Neural progenitor cell (in vitro differentiated cells): ENCODE data around the gene PRDM11. TPM values are rescaled to one million over a fixed set of nuclear protein-coding genes. Genes with fewer than 3 reads are reported as not detected.

Experiments
- DNase-seq: peaks from one replicate; pipeline ENCODE4 v3.0.0-alpha.2; 2016; ENCODE audit warnings: low spot score
- H2AFZ ChIP-seq: fragments of 200-600 bp; sonication (generic); replicated peaks from 2 replicates; pipeline ENCODE4 v1.6.1; 2016; ENCODE audit warnings: antibody characterized with exemption
- H3F3A ChIP-seq: fragments of 200-600 bp; sonication (generic); 2 replicates; pipeline ENCODE4 v1.6.1; 2016; ENCODE audit warnings: antibody characterized with exemption, low read depth
- H3K27ac ChIP-seq: fragments of 200-600 bp; sonication (generic); 2 replicates; pipeline ENCODE4 v1.5.1; 2016; ENCODE audit warnings: mild to moderate bottlenecking
- H3K27me3 ChIP-seq: fragments of 200-600 bp; sonication (generic); 2 replicates; pipeline ENCODE4 v1.6.1; 2016; ENCODE audit warnings: mild to moderate bottlenecking, moderate library complexity
- H3K36me3 ChIP-seq: fragments of 200-600 bp; sonication (generic); 2 replicates; pipeline ENCODE4 v1.5.1; 2016
- H3K4me1 ChIP-seq: fragments of 200-600 bp; sonication (generic); 2 replicates; pipeline ENCODE4 v1.6.1; 2016; ENCODE audit warnings: mixed run types
- H3K4me2 ChIP-seq: fragments of 200-600 bp; sonication (generic); 2 replicates; pipeline ENCODE4 v1.6.1; 2016
- H3K4me3 ChIP-seq: fragments of 200-600 bp; sonication (generic); 2 replicates; pipeline ENCODE4 v1.5.1; 2016
- H3K79me2 ChIP-seq: fragments of 200-600 bp; sonication (generic); 2 replicates; pipeline ENCODE4 v1.6.1; 2016; ENCODE audit warnings: low read depth
- H3K9ac ChIP-seq: fragments of 200-600 bp; sonication (generic); 2 replicates; pipeline ENCODE4 v1.6.1; 2016
- H3K9me3 ChIP-seq: fragments of 200-600 bp; sonication (generic); 2 replicates; pipeline ENCODE4 v1.5.1; 2016; ENCODE audit warnings: low read depth
- H4K20me1 ChIP-seq: fragments of 200-600 bp; sonication (generic); 2 replicates; pipeline ENCODE4 v1.6.1; 2016; ENCODE audit warnings: low read depth
- H3K27ac Mint-ChIP-seq: 3 replicates; pipeline ENCODE4 v1.8.0; 2021; ENCODE audit warnings: mixed read lengths
- H3K27me3 Mint-ChIP-seq: 2 replicates; pipeline ENCODE4 v1.8.0; 2022; ENCODE audit warnings: low read depth, mild to moderate bottlenecking, inconsistent platforms, moderate library complexity, mixed read lengths; ENCODE audit not compliant: insufficient read depth
- H3K36me3 Mint-ChIP-seq: 3 replicates; pipeline ENCODE4 v1.8.0; 2021; ENCODE audit warnings: mixed read lengths
- H3K4me1 Mint-ChIP-seq: 3 replicates; pipeline ENCODE4 v1.8.0; 2021; ENCODE audit warnings: mixed read lengths
- H3K4me3 Mint-ChIP-seq: 3 replicates; pipeline ENCODE4 v1.8.0; 2021; ENCODE audit warnings: mild to moderate bottlenecking, moderate library complexity, mixed read lengths
- H3K9me3 Mint-ChIP-seq: 3 replicates; pipeline ENCODE4 v1.8.0; 2020; ENCODE audit warnings: mixed read lengths
- CTCF ChIP-seq: fragments of 200-600 bp; sonication (generic); IDR thresholded peaks from 2 replicates; pipeline ENCODE4 v1.5.1; 2017; ENCODE audit warnings: antibody characterized with exemption, mild to moderate bottlenecking
- EZH2 ChIP-seq: fragments of 200-600 bp; sonication (generic); IDR thresholded peaks from 2 replicates; pipeline ENCODE4 v1.6.1; 2017; ENCODE audit warnings: antibody characterized with exemption, mild to moderate bottlenecking, moderate library complexity
- EZH2phosphoT487 ChIP-seq: fragments of 200-600 bp; sonication (generic); IDR thresholded peaks from 2 replicates; pipeline ENCODE4 v1.6.1; 2017; ENCODE audit warnings: antibody characterized with exemption
- total RNA-seq: library from RNA; depleted of rRNA; stranded (reverse); fragments of >200 nt; gene quantifications from 2 replicates; pipeline ENCODE4 v1.2.3, GENCODE V29; 2015; ENCODE audit warnings: low replicate concordance

Gene PRDM11
- total RNA-seq, 1 donor from 2014 or later = 1.8 TPM

- Mint-ChIP-seq H3K36me3 (no peaks in the 10 kb centered on the region), H3K4me1 (peaks cover 13% of the 10 kb centered on the region), H3K27me3 (peaks cover 16% of the 10 kb centered on the region), H3K27ac (no peak overlapping the region), H3K9me3 (no peaks in the 10 kb centered on the region), H3K4me3 (no peak overlapping the region)
- no peak overlapping the region for H3K4me3 ChIP-seq
- H3K4me1 ChIP-seq = peaks cover 2% of the 10 kb centered on the region
- H3K9ac ChIP-seq = no peak overlapping the region
- H3K27ac ChIP-seq = no peak overlapping the region
- H4K20me1 ChIP-seq = no peaks in the 10 kb centered on the region
- no peak for TF ChIP-seq EZH2
- TF ChIP-seq EZH2phosphoT487 = no peak
- no peak for TF ChIP-seq CTCF
- H3K36me3 ChIP-seq = no peaks in the 10 kb centered on the region
- H3F3A ChIP-seq = no peaks in the 10 kb centered on the region
- no peaks in the 10 kb centered on the region for H3K79me2 ChIP-seq
- H3K4me2 ChIP-seq = no peak overlapping the region
- no peak overlapping the region for H2AFZ ChIP-seq
- H3K27me3 ChIP-seq = no peaks in the 10 kb centered on the region
- no peaks in the 10 kb centered on the region for H3K9me3 ChIP-seq
- peak; percentile 47 for DNase-seq
Measured at GRCh38 chr11:45100339-45100738, 46.1 kb upstream of the PRDM11 start.

GRCh38 chr11:45102361-45102809, 44.1 kb upstream of the PRDM11 start:
- Histone ChIP-seq H3K79me2 (no peaks in the 10 kb centered on the region), H2AFZ (no peak overlapping the region), H3K4me3 (no peak overlapping the region), H3K36me3 (no peaks in the 10 kb centered on the region), H3K9ac (no peak overlapping the region), H3K27ac (no peak overlapping the region), H3K4me1 (no peaks in the 10 kb centered on the region), H3K27me3 (no peaks in the 10 kb centered on the region), H3K4me2 (no peak overlapping the region), H4K20me1 (no peaks in the 10 kb centered on the region), H3F3A (no peaks in the 10 kb centered on the region), H3K9me3 (no peaks in the 10 kb centered on the region)
- Mint-ChIP-seq H3K4me1 (peaks cover 7% of the 10 kb centered on the region), H3K27me3 (peaks cover 22% of the 10 kb centered on the region), H3K36me3 (no peaks in the 10 kb centered on the region), H3K4me3 (no peak overlapping the region), H3K27ac (no peak overlapping the region), H3K9me3 (no peaks in the 10 kb centered on the region)
- no peak for DNase-seq
- TF ChIP-seq CTCF = no peak
- no peak for TF ChIP-seq EZH2
- no peak for TF ChIP-seq EZH2phosphoT487

- peak; percentile 82 for DNase-seq
- no peaks in the 10 kb centered on the region for H3K36me3 Mint-ChIP-seq
- no peaks in the 10 kb centered on the region for H3F3A ChIP-seq
- no peaks in the 10 kb centered on the region for H3K9me3 ChIP-seq
- H2AFZ ChIP-seq = no peak overlapping the region
- no peaks in the 10 kb centered on the region for H3K79me2 ChIP-seq
- H3K27me3 ChIP-seq = no peaks in the 10 kb centered on the region
- no peak overlapping the region for H3K4me3 Mint-ChIP-seq
- H4K20me1 ChIP-seq = no peaks in the 10 kb centered on the region
- no peak overlapping the region for H3K9ac ChIP-seq
- H3K27ac ChIP-seq = no peak overlapping the region
- no peak overlapping the region for H3K27ac Mint-ChIP-seq
- H3K9me3 Mint-ChIP-seq = no peaks in the 10 kb centered on the region
- no peaks in the 10 kb centered on the region for H3K4me1 ChIP-seq
- peaks cover 17% of the 10 kb centered on the region for H3K27me3 Mint-ChIP-seq
- H3K4me2 ChIP-seq = no peak overlapping the region
- no peak overlapping the region for H3K4me3 ChIP-seq
- peaks cover 7% of the 10 kb centered on the region for H3K4me1 Mint-ChIP-seq
- no peaks in the 10 kb centered on the region for H3K36me3 ChIP-seq
- TF ChIP-seq CTCF (peak; percentile 100), EZH2 (no peak)
Measured at GRCh38 chr11:45102810-45103621, 43.4 kb upstream of the PRDM11 start.
